HepG2 (cell line): Measurements from ENCODE around the gene CTNNA3. TPM values are rescaled to one million over a fixed set of nuclear protein-coding genes. Genes with fewer than 3 reads are reported as not detected.

Source experiments
- ATAC-seq: fragments of 200-7000 bp; cut with Tn5 transposase; 3 replicates; pipeline ENCODE4 v1.9.1; 2020; ENCODE audit warnings: mild to moderate bottlenecking, moderate library complexity
- BruUV-seq: library from RNA; stranded (reverse); fragments of 400-500 nt; replicated peaks from 2 replicates; lab custom pipeline; 2021; lab: Mats Ljungman, UMichigan
- CTCF ChIA-PET: fragments of 300-600 bp; formaldehyde crosslinking; extraction: SDS; loops from one replicate; lab custom pipeline; 2021; ENCODE audit warnings: low total read pairs, inconsistent platforms, low intra/inter-chr PET ratio; lab: Yijun Ruan, JAX
- POLR2A ChIA-PET: fragments of 350-600 bp; sonication (Branson Sonifier 250); formaldehyde crosslinking; loops from one replicate; lab custom pipeline; 2020; ENCODE audit warnings: antibody characterized with exemption, inconsistent platforms; lab: Yijun Ruan, JAX
- DNase-seq: peaks from one replicate; pipeline ENCODE4 v3.0.0-alpha.2; 2015; ENCODE audit warnings: low spot score
- FAIRE-seq: peaks from 3 replicates; lab custom pipeline; 2011; peaks lifted over from hg19 to GRCh38; lab: Jason Lieb, UNC
- H2AFZ ChIP-seq: one replicate; pipeline ENCODE4 v1.6.1; 2011; ENCODE audit warnings: low read length, inconsistent platforms
- H3K27ac ChIP-seq: fragments of 300-600 bp; 3 replicates; pipeline ENCODE4 v1.8.0; 2011; ENCODE audit warnings: mixed run types, mild to moderate bottlenecking, mixed read lengths, low read length, inconsistent platforms; ENCODE audit not compliant: insufficient read depth; ENCODE audit errors: extremely low read length
- H3K27me3 ChIP-seq, 2 experiments: fragments of 200-600 bp in 1 of 2; 2 replicates in 1 of 2; 3 replicates in 1 of 2; pipeline versions ENCODE4 v1.6.0 to v1.8.0; 2011; ENCODE audit warnings: low read length in 2 of 2, mild to moderate bottlenecking in 2 of 2, moderate library complexity in 2 of 2, inconsistent platforms in 1 of 2; ENCODE audit not compliant: insufficient read depth in 2 of 2, control insufficient read depth in 1 of 2
- H3K36me3 ChIP-seq, 2 experiments: fragments of 200-600 bp in 1 of 2; replicated peaks in 1 of 2; 2 replicates in 1 of 2; 3 replicates in 1 of 2; pipeline versions ENCODE4 v1.5.1 to v1.8.0; 2011; ENCODE audit warnings: low read length in 2 of 2, inconsistent platforms in 1 of 2; ENCODE audit not compliant: insufficient read depth in 2 of 2, control insufficient read depth in 1 of 2
- H3K4me1 ChIP-seq: 2 replicates; pipeline ENCODE4 v1.5.1; 2012; ENCODE audit warnings: low read length, inconsistent platforms; ENCODE audit not compliant: insufficient read depth
- H3K4me2 ChIP-seq: 2 replicates; pipeline ENCODE4 v1.6.0; 2011; ENCODE audit warnings: low read depth, low read length, inconsistent platforms
- H3K4me3 ChIP-seq, 3 experiments: fragments of 200-600 bp in 1 of 3; sonication (generic), shearing (Covaris generic) in 1 of 3; replicated peaks in 1 of 3; 2 replicates each; pipeline ENCODE4 v1.5.1; 2011 to 2016; ENCODE audit warnings: low read length in 3 of 3, inconsistent platforms in 2 of 3, low read depth in 2 of 3, mild to moderate bottlenecking in 2 of 3, control low read depth in 1 of 3, mixed read lengths in 1 of 3; ENCODE audit not compliant: insufficient read depth in 1 of 3
- H3K79me2 ChIP-seq: one replicate; pipeline ENCODE4 v1.6.1; 2011; ENCODE audit warnings: low read length, inconsistent platforms; ENCODE audit not compliant: insufficient read depth
- H3K9ac ChIP-seq: 2 replicates; pipeline ENCODE4 v1.6.0; 2011; ENCODE audit warnings: mild to moderate bottlenecking, low read depth, low read length, inconsistent platforms; ENCODE audit not compliant: insufficient read depth
- H3K9me3 ChIP-seq: 2 replicates; pipeline ENCODE4 v1.5.1; 2012; ENCODE audit warnings: mild to moderate bottlenecking, low read length
- H4K20me1 ChIP-seq: 2 replicates; pipeline ENCODE4 v1.6.0; 2011; ENCODE audit warnings: inconsistent platforms, mild to moderate bottlenecking, low read length, moderate library complexity; ENCODE audit not compliant: insufficient read depth
- ATRX ChIP-seq: sonication (generic); formaldehyde crosslinking; IDR thresholded peaks from 2 replicates; pipeline ENCODE4 v1.4.0; 2020; ENCODE audit warnings: missing genetic modification reagents, borderline replicate concordance
- CCAR2 ChIP-seq: fragments of 200-400 bp; formaldehyde crosslinking; optimal IDR thresholded peaks from 2 replicates; pipeline ENCODE3; 2018; ENCODE audit warnings: low read depth, mild to moderate bottlenecking, low read length, moderate library complexity
- MIXL1 ChIP-seq: IDR thresholded peaks from 2 replicates; pipeline ENCODE4 v1.6.1; 2016
- ZMYM4 ChIP-seq: sonication (generic); formaldehyde crosslinking; IDR thresholded peaks from 2 replicates; pipeline ENCODE4 v1.8.1; 2023; ENCODE audit warnings: mild to moderate bottlenecking, missing genetic modification reagents
- in situ Hi-C: cut with HindIII; loops from 2 replicates; pipeline ENCODE4 v1.10.0; 2017; ENCODE audit warnings: low pct_unique_long_range_greater_than_20kb; ENCODE audit not compliant: extremely low pct_ligation_motif_present
- intact Hi-C: fragments of 100-400 bp; cut with micrococcal nuclease; formaldehyde crosslinking; loops from one replicate; pipeline ENCODE4 v1.10.0; 2022; ENCODE audit not compliant: unreplicated experiment
- polyA plus RNA-seq, 8 experiments: library from polyadenylated mRNA; depleted of rRNA in 3 of 8; stranded (reverse) in 7 of 8; unstranded in 1 of 8; fragments of >200 nt; fragmentation: Illumina TruSeq in 4 of 8; extraction: Trizol in 4 of 8; gene quantifications; 2 replicates each; pipeline versions ENCODE4 v1.2.1 to v1.2.3, GENCODE V29; 2011 to 2016; ENCODE audit warnings: low read depth in 4 of 8, missing spikeins in 1 of 8, mixed read lengths in 1 of 8; ENCODE audit not compliant: insufficient read depth in 1 of 8
- total RNA-seq, 5 experiments: library from RNA; depleted of rRNA; stranded (reverse); fragments of >200 nt; fragmentation: Illumina TruSeq; extraction: Trizol; gene quantifications; 2 replicates each; pipeline ENCODE4 v1.2.3, GENCODE V29; 2016; ENCODE audit warnings: low read depth in 1 of 5
- TF ChIP-seq, protein P1 (sequence below): sonication (generic); formaldehyde crosslinking; IDR thresholded peaks from 2 replicates; pipeline ENCODE4 v1.5.0; 2020; ENCODE audit warnings: mild to moderate bottlenecking, missing genetic modification reagents, borderline replicate concordance
- TF ChIP-seq, protein P2 (sequence below): sonication (generic); formaldehyde crosslinking; IDR thresholded peaks from 2 replicates; pipeline ENCODE4 v1.4.0; 2020; ENCODE audit warnings: missing genetic modification reagents
- TF ChIP-seq, protein P3 (sequence below): sonication (generic); formaldehyde crosslinking; IDR thresholded peaks from 2 replicates; pipeline ENCODE4 v1.4.0; 2020; ENCODE audit warnings: mild to moderate bottlenecking, missing genetic modification reagents

The CTNNA3 gene
- total and polyA plus RNA-seq, 2 of the 13 experiments (the other 11 are each of a cell fraction or from before 2014, with no cell fraction given): not detected

DNA sequence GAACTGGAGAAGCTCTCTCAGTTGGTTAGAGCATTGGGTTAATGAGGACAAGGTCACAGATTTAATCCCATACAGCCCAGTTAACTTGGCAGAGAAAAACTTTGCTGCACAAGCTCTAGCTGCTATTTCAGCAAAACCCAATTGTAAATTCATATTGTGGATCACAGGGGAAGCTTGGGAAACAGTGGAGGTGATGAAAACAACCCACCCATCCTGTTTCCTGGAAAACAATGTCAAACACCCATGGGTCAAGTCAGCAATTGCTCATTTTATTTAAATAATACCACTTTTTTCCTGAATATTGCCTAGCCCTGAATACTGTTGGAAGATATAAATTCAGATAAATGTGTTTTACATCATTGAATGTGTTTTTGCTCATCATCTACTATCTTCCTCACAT, 1670.8 kb downstream of the CTNNA3 start:
- H2AFZ ChIP-seq: no peak overlapping the region
- H3K79me2 ChIP-seq: no peaks in the 10 kb centered on the region
- H3K27me3 ChIP-seq: no peaks in the 10 kb centered on the region; a peak in 1 of 5 replicates
- in situ Hi-C loops (no loop called here), intact Hi-C loops (no loop called here)
- no peak overlapping the region for H3K9ac ChIP-seq
- FAIRE-seq: no peak
- no peaks in the 10 kb centered on the region for H3K4me1 ChIP-seq
- no peaks in the 10 kb centered on the region for H3K36me3 ChIP-seq
- BruUV-seq: no TSS peak
- H3K9me3 ChIP-seq: no peaks in the 10 kb centered on the region
- no peak for ATAC-seq
- CTCF ChIA-PET: no interaction called here
- DNase-seq: no peak
- POLR2A ChIA-PET: no interaction called here
- no peak overlapping the region for H3K4me3 ChIP-seq
- H4K20me1 ChIP-seq: no peaks in the 10 kb centered on the region
- H3K4me2 ChIP-seq: no peak overlapping the region
- TF ChIP-seq ZMYM4 (no peak), CCAR2 (no peak), ATRX (CRISPR knock-in tag) (no peak), MIXL1 (CRISPR knock-in tag) (no peak)
- TF ChIP-seq, protein P1, sequence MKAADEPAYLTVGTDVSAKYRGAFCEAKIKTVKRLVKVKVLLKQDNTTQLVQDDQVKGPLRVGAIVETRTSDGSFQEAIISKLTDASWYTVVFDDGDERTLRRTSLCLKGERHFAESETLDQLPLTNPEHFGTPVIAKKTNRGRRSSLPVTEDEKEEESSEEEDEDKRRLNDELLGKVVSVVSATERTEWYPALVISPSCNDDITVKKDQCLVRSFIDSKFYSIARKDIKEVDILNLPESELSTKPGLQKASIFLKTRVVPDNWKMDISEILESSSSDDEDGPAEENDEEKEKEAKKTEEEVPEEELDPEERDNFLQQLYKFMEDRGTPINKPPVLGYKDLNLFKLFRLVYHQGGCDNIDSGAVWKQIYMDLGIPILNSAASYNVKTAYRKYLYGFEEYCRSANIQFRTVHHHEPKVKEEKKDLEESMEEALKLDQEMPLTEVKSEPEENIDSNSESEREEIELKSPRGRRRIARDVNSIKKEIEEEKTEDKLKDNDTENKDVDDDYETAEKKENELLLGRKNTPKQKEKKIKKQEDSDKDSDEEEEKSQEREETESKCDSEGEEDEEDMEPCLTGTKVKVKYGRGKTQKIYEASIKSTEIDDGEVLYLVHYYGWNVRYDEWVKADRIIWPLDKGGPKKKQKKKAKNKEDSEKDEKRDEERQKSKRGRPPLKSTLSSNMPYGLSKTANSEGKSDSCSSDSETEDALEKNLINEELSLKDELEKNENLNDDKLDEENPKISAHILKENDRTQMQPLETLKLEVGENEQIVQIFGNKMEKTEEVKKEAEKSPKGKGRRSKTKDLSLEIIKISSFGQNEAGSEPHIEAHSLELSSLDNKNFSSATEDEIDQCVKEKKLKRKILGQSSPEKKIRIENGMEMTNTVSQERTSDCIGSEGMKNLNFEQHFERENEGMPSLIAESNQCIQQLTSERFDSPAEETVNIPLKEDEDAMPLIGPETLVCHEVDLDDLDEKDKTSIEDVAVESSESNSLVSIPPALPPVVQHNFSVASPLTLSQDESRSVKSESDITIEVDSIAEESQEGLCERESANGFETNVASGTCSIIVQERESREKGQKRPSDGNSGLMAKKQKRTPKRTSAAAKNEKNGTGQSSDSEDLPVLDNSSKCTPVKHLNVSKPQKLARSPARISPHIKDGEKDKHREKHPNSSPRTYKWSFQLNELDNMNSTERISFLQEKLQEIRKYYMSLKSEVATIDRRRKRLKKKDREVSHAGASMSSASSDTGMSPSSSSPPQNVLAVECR (CRISPR knock-in tag): no peak
- TF ChIP-seq, protein P2, sequence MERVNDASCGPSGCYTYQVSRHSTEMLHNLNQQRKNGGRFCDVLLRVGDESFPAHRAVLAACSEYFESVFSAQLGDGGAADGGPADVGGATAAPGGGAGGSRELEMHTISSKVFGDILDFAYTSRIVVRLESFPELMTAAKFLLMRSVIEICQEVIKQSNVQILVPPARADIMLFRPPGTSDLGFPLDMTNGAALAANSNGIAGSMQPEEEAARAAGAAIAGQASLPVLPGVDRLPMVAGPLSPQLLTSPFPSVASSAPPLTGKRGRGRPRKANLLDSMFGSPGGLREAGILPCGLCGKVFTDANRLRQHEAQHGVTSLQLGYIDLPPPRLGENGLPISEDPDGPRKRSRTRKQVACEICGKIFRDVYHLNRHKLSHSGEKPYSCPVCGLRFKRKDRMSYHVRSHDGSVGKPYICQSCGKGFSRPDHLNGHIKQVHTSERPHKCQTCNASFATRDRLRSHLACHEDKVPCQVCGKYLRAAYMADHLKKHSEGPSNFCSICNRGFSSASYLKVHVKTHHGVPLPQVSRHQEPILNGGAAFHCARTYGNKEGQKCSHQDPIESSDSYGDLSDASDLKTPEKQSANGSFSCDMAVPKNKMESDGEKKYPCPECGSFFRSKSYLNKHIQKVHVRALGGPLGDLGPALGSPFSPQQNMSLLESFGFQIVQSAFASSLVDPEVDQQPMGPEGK (CRISPR knock-in tag): no peak
- TF ChIP-seq, protein P3, sequence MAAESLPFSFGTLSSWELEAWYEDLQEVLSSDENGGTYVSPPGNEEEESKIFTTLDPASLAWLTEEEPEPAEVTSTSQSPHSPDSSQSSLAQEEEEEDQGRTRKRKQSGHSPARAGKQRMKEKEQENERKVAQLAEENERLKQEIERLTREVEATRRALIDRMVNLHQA (CRISPR knock-in tag): no peak
- H3K27ac ChIP-seq: no peak overlapping the region
